Immature natural killer cell (primary cell): ENCODE results near the gene OLFML3. TPM values are rescaled to one million over a fixed set of nuclear protein-coding genes. Genes with fewer than 3 reads are reported as not detected.

ENCODE experiments used
- DNase-seq, 3 donors: peaks; one replicate each; pipeline ENCODE4 v3.0.0; 2022; ENCODE audit warnings: mixed read lengths in 1 of 3
- H3K27ac Mint-ChIP-seq, 6 donors: one replicate each; pipeline ENCODE4 v1.8.0; 2020; ENCODE audit warnings: mixed read lengths in 6 of 6, mild to moderate bottlenecking in 5 of 6, inconsistent platforms in 4 of 6, moderate library complexity in 3 of 6
- H3K27me3 Mint-ChIP-seq, 3 donors: one replicate each; pipeline ENCODE4 v1.8.0; 2020 to 2021; ENCODE audit warnings: low read depth in 3 of 3, mild to moderate bottlenecking in 3 of 3, mixed read lengths in 3 of 3, moderate library complexity in 3 of 3, inconsistent platforms in 1 of 3
- H3K36me3 Mint-ChIP-seq, 3 donors: one replicate each; pipeline ENCODE4 v1.8.0; 2020; ENCODE audit warnings: mixed read lengths in 3 of 3, inconsistent platforms in 2 of 3, mild to moderate bottlenecking in 2 of 3
- H3K4me1 Mint-ChIP-seq, 2 donors: one replicate each; pipeline ENCODE4 v1.8.0; 2020; ENCODE audit warnings: inconsistent platforms in 2 of 2, mild to moderate bottlenecking in 2 of 2, mixed read lengths in 2 of 2, moderate library complexity in 1 of 2
- H3K4me3 Mint-ChIP-seq, 5 donors: one replicate each; pipeline ENCODE4 v1.8.0; 2020; ENCODE audit warnings: mild to moderate bottlenecking in 5 of 5, mixed read lengths in 5 of 5, inconsistent platforms in 3 of 5, moderate library complexity in 3 of 5
- H3K9me3 Mint-ChIP-seq, 6 donors: one replicate each; pipeline ENCODE4 v1.8.0; 2020; ENCODE audit warnings: mild to moderate bottlenecking in 6 of 6, mixed read lengths in 6 of 6, inconsistent platforms in 4 of 6, moderate library complexity in 3 of 6
- polyA plus RNA-seq, 3 donors: library from polyadenylated mRNA; unstranded; fragments of 300-500 nt; fragmentation: Illumina TruSeq; gene quantifications; one replicate each; pipeline ENCODE4 v1.2.3, GENCODE V29; 2021

The OLFML3 gene
- polyA plus RNA-seq: under 1 TPM in 1 of 3 donors, not detected in 2; 0.11 TPM

GRCh38 chr1:113978863-113979702, at the start of gene OLFML3:
TSS of gene OLFML3 (plus strand) at chr1:113979474. CDS start at chr1:113979517, 43 bp downstream.
- peak within 1 kb of the TSS in 5 of 6 donors; percentile 36 to 49 (median 43) for H3K27ac Mint-ChIP-seq
- peaks cover 51 to 64% of the 10 kb centered on the region in 2 donors for H3K4me1 Mint-ChIP-seq
- peaks cover 0 to 5% (median 5%) of the 10 kb centered on the region in 3 donors for H3K27me3 Mint-ChIP-seq
- no peaks in the 10 kb centered on the region for H3K9me3 Mint-ChIP-seq
- peaks cover 8 to 25% (median 12%) of the 10 kb centered on the region in 3 donors for H3K36me3 Mint-ChIP-seq
- peak; percentile 53 to 57 (median 54) for DNase-seq
- H3K4me3 Mint-ChIP-seq: peak within 1 kb of the TSS in 1 of 5 donors; percentile 18

DNA sequence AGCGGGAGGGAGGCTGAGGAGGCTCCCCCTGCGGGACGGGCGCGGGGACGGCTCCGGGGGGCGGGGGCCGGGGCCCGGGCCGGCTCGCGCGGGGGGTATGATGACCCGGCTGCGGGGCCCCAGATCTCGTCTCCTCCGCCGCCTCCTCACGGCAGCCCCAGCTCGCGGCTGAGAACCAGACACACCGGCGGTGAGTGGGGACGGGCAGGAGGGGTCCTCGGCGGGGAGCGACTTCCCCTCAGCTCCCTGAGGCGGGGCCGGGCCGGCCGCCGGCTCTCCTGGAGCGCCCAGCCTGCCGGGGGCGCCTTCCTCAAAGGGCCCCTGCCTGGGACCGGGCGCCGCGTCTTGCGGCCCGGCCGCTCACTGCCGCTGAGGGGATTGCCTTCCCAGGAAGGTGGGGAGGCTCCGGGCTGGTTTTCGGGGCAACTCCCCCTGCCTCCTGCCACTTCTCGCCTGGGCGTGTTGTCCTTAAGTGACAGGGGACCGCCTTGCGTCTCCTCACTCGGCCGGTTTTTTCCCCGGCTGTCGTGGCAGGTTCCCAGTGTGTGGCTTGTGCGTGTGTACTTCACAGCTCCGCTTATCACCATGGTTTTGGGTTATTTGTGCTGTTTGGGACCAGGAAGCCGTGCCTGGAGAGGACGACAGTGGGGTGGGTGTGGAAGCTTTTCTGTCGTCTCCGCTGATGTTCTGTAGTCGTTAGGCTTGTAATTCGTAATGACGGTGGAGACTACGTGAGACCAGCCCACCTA, 49.4 kb upstream of the OLFML3 start:
- Mint-ChIP-seq H3K4me1 (peaks cover 65% of the 10 kb centered on the region in 2 donors), H3K4me3 (peak overlapping the region; percentile 92 to 97 (median 93)), H3K27ac (peak overlapping the region; percentile 97 to 100 (median 99)), H3K27me3 (peaks cover 24 to 37% (median 33%) of the 10 kb centered on the region in 3 donors), H3K36me3 (peaks cover 4 to 14% (median 5%) of the 10 kb centered on the region in 3 donors), H3K9me3 (no peaks in the 10 kb centered on the region)
- peak; percentile 86 to 88 (median 87) for DNase-seq

DNA sequence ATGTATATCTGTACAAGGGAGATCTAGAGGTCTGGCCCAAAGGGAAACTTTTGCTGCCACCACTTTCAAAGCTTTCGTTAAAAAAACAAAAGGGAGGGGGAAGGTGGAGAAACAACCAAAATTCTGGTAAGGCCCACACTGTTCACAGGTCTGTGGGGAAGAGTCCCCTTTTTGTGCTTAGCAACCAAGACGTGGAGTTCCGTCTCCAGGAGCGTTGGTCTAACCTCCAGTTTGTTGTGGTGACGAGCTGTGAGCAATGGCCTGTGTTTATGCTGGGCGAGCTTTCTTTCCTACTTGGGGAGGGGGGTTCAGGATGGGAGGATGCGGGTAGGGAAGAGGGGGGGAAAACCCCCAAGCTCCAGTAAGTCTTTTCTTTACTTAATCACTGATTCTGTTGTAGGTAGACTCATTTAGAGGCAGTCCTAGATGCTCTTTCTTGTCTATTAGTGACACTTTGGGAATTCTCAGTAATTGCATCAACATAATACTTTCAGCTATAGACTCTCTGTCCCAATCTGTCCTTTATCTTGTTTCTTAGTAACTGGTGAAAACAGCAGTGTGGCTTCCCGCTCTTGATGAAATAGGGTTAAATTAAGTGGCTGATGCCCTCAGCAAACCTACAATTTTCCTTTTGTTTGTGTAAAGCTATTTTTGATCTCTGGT, 48.6 kb upstream of the OLFML3 start:
- peak overlapping the region; percentile 97 to 100 (median 99) for H3K27ac Mint-ChIP-seq
- peaks cover 72 to 73% of the 10 kb centered on the region in 2 donors for H3K4me1 Mint-ChIP-seq
- H3K9me3 Mint-ChIP-seq: no peaks in the 10 kb centered on the region
- peaks cover 27 to 42% (median 39%) of the 10 kb centered on the region in 3 donors for H3K27me3 Mint-ChIP-seq
- peaks cover 4 to 14% (median 5%) of the 10 kb centered on the region in 3 donors for H3K36me3 Mint-ChIP-seq
- H3K4me3 Mint-ChIP-seq: peak overlapping the region; percentile 92 to 97 (median 93)
- DNase-seq: peak; percentile 90 to 92 (median 91)

DNA sequence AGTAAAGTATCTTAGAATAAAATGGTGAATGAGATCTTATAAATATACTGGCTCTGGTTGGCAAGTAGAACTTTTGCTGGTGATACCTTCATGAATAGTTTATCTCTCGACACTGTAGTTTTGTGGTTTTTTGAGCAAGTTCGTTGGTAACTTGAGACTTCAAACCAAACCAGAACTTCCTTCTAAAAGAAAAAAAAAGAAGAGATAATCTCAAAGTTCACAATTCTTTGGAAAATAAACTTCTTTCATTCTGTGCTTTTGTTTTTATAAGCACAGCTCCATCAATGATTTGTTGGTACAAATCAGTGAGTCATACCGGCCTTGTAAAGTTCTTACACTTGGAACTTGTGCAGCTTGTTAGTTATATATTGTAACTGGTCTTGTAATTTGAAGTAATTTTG, 47.8 kb upstream of the OLFML3 start:
- H3K27me3 Mint-ChIP-seq: peaks cover 27 to 44% (median 43%) of the 10 kb centered on the region in 3 donors
- H3K4me3 Mint-ChIP-seq: peak overlapping the region; percentile 92 to 97 (median 93)
- H3K4me1 Mint-ChIP-seq: peaks cover 80 to 81% of the 10 kb centered on the region in 2 donors
- H3K27ac Mint-ChIP-seq: peak overlapping the region; percentile 97 to 100 (median 99)
- peak; percentile 58 to 65 (median 65) for DNase-seq
- H3K9me3 Mint-ChIP-seq: no peaks in the 10 kb centered on the region
- peaks cover 4 to 14% (median 5%) of the 10 kb centered on the region in 3 donors for H3K36me3 Mint-ChIP-seq

- Mint-ChIP-seq H3K4me3 (peak overlapping the region; percentile 51 to 97 (median 93)), H3K27ac (peak overlapping the region; percentile 82 to 100 (median 98)), H3K9me3 (no peaks in the 10 kb centered on the region), H3K27me3 (peaks cover 27 to 44% (median 38%) of the 10 kb centered on the region in 3 donors), H3K4me1 (peaks cover 90 to 92% of the 10 kb centered on the region in 2 donors), H3K36me3 (peaks cover 4 to 18% (median 5%) of the 10 kb centered on the region in 3 donors)
- DNase-seq: no peak
These were observed 45.3 kb upstream of the OLFML3 start for GRCh38 chr1:113934006-113934405.

DNA sequence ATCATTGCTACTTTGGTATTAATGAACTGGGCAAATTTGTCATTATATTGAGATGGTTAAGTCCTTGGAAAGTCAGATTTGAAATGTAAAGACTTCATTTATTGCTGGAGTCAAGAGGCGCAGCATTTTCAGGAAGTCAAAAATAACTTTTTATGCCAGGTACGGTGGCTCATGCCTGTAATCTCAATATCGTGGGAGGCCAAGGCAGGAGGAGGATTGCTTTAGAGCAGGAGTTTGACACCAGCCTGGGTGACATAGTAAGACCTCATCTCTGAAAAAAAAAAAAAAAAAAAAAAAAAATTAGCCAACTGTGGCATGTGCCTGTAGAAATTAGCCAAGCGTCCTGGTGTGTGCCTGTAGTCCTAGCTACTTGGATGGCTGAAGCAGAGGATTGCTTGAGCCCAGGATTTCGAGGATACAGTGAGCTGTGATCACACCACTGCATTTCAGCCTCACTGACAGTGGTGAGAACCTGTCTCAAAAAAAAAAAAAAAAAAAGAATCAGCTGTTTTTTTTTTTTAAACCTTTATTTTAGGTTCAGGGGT, 44.7 kb upstream of the OLFML3 start:
- peaks cover 95% of the 10 kb centered on the region in 2 donors for H3K4me1 Mint-ChIP-seq
- no peaks in the 10 kb centered on the region for H3K9me3 Mint-ChIP-seq
- peak in 2 of 3 donors; percentile 20 to 28 for DNase-seq
- H3K27me3 Mint-ChIP-seq: peaks cover 22 to 39% (median 33%) of the 10 kb centered on the region in 3 donors
- H3K4me3 Mint-ChIP-seq: peak overlapping the region; percentile 51 to 97 (median 93)
- H3K27ac Mint-ChIP-seq: peak overlapping the region; percentile 95 to 100 (median 98)
- peaks cover 4 to 18% (median 5%) of the 10 kb centered on the region in 3 donors for H3K36me3 Mint-ChIP-seq

DNA sequence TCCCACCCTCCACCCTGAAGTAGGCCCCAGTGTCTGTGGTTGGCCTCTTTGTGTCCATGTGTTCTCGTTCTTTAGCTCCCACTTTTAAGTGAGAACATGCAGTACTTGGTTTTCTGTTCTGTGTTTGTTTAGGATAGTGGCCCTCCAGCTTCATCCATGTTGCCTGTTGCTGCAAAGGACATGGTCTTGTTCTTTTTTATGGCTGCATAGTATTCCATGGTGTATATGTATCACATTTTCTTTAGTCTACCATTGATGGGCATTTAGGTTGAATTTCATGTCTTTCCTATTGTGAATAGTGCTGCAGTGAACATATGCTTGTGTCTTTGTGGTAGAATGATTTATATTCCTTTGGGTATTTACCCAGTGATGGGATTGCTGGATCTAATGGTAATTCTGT, 44.1 kb upstream of the OLFML3 start:
- no peaks in the 10 kb centered on the region for H3K9me3 Mint-ChIP-seq
- peak overlapping the region; percentile 91 to 99 (median 98) for H3K27ac Mint-ChIP-seq
- peaks cover 18 to 35% (median 30%) of the 10 kb centered on the region in 3 donors for H3K27me3 Mint-ChIP-seq
- peak overlapping the region; percentile 75 to 93 (median 79) for H3K4me3 Mint-ChIP-seq
- DNase-seq: no peak
- peaks cover 4 to 18% (median 5%) of the 10 kb centered on the region in 3 donors for H3K36me3 Mint-ChIP-seq
- peaks cover 100% of the 10 kb centered on the region in 2 donors for H3K4me1 Mint-ChIP-seq

GRCh38 chr1:113935970-113936369, 43.3 kb upstream of the OLFML3 start:
- peak overlapping the region; percentile 91 to 99 (median 98) for H3K27ac Mint-ChIP-seq
- peaks cover 8 to 21% (median 13%) of the 10 kb centered on the region in 3 donors for H3K36me3 Mint-ChIP-seq
- DNase-seq: peak; percentile 72 to 73 (median 73)
- no peaks in the 10 kb centered on the region for H3K9me3 Mint-ChIP-seq
- H3K4me3 Mint-ChIP-seq: peak overlapping the region; percentile 75 to 93 (median 79)
- H3K4me1 Mint-ChIP-seq: peaks cover 100% of the 10 kb centered on the region in 2 donors
- H3K27me3 Mint-ChIP-seq: peaks cover 15 to 34% (median 22%) of the 10 kb centered on the region in 3 donors

GRCh38 chr1:113937146-113937545, 42.1 kb upstream of the OLFML3 start:
- Mint-ChIP-seq H3K36me3 (peaks cover 12 to 24% (median 16%) of the 10 kb centered on the region in 3 donors), H3K27me3 (peaks cover 10 to 31% (median 12%) of the 10 kb centered on the region in 3 donors), H3K4me3 (peak overlapping the region; percentile 27 to 84 (median 71)), H3K27ac (peak overlapping the region; percentile 78 to 99 (median 96)), H3K4me1 (peaks cover 95% of the 10 kb centered on the region in 2 donors), H3K9me3 (no peaks in the 10 kb centered on the region)
- no peak for DNase-seq

DNA sequence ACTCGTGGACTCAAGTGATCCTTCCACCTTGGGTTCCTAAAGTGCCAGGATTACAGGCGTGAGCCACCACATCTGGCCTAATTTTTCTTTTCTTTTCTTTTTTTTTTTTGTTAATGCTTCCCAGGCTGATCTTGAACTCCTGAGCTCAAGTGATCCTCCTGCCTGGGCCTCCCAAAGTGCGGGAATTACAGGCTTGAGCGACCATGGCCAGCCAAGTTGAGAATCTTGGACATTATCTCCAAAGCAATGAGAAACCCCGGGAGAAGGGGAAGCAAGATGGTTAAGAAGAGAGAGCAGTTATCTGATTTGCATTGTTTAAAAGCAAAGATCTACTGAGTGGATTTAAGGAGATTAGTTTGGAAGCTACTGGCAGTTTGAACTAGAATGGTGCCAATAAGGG, 41.1 kb upstream of the OLFML3 start:
- peaks cover 14 to 19% (median 17%) of the 10 kb centered on the region in 3 donors for H3K36me3 Mint-ChIP-seq
- DNase-seq: no peak
- no peaks in the 10 kb centered on the region for H3K9me3 Mint-ChIP-seq
- H3K4me3 Mint-ChIP-seq: peak overlapping the region; percentile 27 to 84 (median 71)
- H3K4me1 Mint-ChIP-seq: peaks cover 90 to 93% of the 10 kb centered on the region in 2 donors
- peaks cover 10 to 31% (median 10%) of the 10 kb centered on the region in 3 donors for H3K27me3 Mint-ChIP-seq
- peak overlapping the region; percentile 78 to 99 (median 86) for H3K27ac Mint-ChIP-seq

DNA sequence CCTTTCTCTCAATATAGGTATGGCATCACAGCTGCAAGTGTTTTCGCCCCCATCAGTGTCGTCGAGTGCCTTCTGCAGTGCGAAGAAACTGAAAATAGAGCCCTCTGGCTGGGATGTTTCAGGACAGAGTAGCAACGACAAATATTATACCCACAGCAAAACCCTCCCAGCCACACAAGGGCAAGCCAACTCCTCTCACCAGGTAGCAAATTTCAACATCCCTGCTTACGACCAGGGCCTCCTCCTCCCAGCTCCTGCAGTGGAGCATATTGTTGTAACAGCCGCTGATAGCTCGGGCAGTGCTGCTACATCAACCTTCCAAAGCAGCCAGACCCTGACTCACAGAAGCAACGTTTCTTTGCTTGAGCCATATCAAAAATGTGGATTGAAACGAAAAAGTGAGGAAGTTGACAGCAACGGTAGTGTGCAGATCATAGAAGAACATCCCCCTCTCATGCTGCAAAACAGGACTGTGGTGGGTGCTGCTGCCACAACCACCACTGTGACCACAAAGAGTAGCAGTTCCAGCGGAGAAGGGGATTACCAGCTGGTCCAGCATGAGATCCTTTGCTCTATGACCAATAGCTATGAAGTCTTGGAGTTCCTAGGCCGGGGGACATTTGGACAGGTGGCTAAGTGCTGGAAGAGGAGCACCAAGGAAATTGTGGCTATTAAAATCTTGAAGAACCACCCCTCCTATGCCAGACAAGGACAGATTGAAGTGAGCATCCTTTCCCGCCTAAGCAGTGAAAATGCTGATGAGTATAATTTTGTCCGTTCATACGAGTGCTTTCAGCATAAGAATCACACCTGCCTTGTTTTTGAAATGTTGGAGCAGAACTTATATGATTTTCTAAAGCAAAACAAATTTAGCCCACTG, 38.7 kb upstream of the OLFML3 start:
- peaks cover 12 to 24% (median 19%) of the 10 kb centered on the region in 3 donors for H3K36me3 Mint-ChIP-seq
- peak overlapping the region; percentile 79 to 87 (median 83) for H3K4me3 Mint-ChIP-seq
- peak overlapping the region; percentile 94 to 99 (median 96) for H3K27ac Mint-ChIP-seq
- peak; percentile 70 to 76 (median 72) for DNase-seq
- no peaks in the 10 kb centered on the region for H3K9me3 Mint-ChIP-seq
- H3K4me1 Mint-ChIP-seq: peaks cover 78 to 83% of the 10 kb centered on the region in 2 donors
- H3K27me3 Mint-ChIP-seq: peaks cover 7 to 20% (median 7%) of the 10 kb centered on the region in 3 donors

GRCh38 chr1:113941245-113941559, 38.1 kb upstream of the OLFML3 start:
- Mint-ChIP-seq H3K4me1 (peaks cover 77 to 83% of the 10 kb centered on the region in 2 donors), H3K9me3 (no peaks in the 10 kb centered on the region), H3K4me3 (peak overlapping the region; percentile 79 to 87 (median 83)), H3K27me3 (peaks cover 3 to 15% (median 6%) of the 10 kb centered on the region in 3 donors), H3K36me3 (peaks cover 12 to 24% (median 24%) of the 10 kb centered on the region in 3 donors), H3K27ac (peak overlapping the region; percentile 94 to 99 (median 96))
- DNase-seq: no peak
